Bone marrow (tissue), 2 donors: ENCODE data around the gene XRCC1.
"Not testable (repeated sequence)": the region's sequence is repeated elsewhere in the genome, so short reads cannot be mapped to it uniquely, and the experiment has no call there.

ENCODE experiments used
- DNase-seq, 2 donors: peaks; one replicate each; lab custom pipeline; 2025; lab: John Stamatoyannopoulos, UW

Gene XRCC1

DNA sequence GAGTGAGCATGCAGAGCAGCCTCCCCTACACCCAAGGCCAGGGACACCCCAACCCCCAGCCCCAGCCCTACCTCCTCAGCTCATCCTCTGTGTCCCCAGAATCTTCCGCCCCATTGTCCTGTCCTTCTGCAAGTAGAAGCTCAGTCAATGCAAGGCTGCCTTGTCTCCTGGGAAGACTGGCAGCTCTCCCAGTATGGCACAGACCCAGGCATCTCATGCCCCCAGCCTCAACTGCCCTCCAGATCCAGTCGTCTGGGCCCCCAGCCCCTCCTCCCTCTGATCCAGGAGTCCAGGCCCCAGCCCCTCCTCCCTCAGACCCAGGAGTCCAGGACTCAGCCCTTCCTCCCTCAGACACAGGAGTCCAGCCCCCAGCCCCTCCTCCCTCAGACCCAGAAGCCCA is 29.3 kb downstream of the XRCC1 start:
- DNase-seq = no peak

DNA sequence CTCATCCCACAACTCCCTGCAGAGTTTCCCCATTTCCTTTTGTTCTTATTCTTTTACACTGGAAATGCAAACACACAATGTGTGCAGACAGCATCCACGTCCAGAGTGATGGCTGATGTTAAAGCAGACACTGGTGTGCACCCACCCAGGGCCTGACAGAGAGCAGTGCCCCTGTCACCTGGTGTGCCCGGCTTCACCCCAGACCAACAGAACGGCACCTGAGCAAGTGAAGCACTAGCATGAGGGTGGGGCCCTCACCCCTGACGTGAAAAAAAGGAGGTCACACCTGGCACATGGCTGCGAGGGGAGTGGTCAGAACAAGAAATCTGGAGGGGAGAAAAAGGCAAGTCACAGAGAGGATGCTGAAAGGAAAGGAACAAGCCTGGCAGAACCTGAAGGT is 30.1 kb downstream of the XRCC1 start:
- DNase-seq = no peak

DNA sequence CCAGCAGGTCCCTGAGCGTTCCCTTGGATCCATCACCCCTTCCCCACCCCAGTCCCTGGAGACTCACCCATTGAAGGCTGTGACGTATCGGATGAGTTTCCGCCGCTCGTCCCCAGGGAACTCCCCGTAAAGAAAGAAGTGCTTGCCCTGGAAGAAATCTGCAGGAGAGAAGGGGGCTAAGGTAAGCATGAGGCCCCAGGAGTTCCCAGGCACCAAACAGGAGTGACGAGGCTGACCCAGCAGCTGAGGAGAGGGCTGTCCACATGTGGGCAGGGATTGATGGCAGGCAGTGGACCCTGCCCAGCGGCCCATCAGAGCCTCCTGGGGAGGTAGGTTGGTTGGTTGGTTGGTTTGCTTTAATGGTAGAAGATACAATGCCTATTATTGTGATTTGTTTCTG is 31.2 kb downstream of the XRCC1 start:
- DNase-seq = no peak

DNA sequence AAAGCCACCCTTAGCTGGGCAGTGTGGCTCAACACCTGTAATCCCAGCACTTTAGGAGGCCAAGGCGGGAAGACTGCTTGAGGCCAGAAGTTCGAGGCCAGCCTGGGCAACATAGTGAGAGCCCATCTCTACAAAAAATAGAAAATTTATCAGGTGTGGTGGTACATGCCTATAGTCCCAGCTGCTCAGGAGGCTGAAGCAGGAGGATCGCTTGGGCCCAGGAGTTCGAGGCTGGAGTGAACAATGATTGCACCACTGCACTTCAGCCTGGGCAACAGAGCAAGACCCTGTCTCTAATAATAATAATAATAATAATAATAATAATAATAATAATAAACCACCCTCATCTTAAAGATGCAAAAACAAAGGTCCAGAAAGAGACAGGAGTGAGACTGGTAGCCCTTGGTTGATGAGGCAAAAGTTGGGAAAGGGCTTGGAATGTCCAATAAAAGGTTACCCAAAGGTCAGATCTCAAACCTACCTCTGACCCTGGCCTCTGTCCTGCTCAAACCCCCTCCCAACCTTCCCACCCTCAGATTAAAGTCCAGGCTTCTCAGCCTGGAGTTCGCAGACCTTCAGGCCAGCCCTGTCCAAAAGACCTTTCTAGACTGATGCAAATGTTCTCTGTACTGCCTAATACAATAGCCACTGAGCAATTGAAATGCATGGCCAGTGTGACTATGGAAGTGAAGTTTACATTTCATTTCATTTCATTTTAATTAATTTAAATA is 33.2 kb downstream of the XRCC1 start:
- DNase-seq = no peak

DNA sequence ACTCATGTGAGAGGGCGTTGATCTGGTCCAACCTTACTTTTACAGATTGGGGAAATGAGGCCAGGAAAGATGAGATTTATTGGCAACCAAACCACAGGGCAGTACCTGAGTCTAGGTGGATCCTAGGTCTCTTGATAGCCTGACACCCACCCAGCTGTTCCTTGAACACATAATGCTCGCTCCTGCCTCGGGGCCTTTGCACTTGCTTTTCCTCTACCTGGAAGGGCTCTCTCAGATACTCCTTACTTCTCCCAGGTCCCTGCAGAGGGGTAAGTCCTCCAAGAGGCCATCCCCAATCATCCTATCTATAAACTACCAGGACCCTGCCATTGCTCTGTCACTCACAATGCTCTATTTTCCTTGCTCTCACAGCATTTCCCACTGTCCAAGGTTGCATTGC is 34.9 kb downstream of the XRCC1 start:
- no peak for DNase-seq

DNA sequence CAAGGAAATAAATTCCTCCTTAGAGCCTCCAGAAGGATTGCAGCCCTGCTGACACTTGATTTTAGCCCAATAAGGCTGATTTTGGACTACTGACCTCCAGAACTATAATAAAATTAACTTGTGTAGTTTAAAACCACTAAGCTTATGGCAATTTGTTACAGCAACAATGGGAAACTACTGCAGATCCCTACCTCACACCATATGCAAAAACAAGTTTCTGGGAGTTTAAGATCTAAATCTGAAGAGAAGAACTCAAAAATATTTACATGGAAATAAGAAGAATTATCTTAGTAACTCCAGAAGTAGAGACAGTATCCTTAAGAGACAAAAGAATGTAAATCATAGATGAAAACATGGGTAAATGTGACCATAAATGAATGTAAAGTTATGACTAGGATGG is 36.4 kb downstream of the XRCC1 start:
- no peak for DNase-seq

DNA sequence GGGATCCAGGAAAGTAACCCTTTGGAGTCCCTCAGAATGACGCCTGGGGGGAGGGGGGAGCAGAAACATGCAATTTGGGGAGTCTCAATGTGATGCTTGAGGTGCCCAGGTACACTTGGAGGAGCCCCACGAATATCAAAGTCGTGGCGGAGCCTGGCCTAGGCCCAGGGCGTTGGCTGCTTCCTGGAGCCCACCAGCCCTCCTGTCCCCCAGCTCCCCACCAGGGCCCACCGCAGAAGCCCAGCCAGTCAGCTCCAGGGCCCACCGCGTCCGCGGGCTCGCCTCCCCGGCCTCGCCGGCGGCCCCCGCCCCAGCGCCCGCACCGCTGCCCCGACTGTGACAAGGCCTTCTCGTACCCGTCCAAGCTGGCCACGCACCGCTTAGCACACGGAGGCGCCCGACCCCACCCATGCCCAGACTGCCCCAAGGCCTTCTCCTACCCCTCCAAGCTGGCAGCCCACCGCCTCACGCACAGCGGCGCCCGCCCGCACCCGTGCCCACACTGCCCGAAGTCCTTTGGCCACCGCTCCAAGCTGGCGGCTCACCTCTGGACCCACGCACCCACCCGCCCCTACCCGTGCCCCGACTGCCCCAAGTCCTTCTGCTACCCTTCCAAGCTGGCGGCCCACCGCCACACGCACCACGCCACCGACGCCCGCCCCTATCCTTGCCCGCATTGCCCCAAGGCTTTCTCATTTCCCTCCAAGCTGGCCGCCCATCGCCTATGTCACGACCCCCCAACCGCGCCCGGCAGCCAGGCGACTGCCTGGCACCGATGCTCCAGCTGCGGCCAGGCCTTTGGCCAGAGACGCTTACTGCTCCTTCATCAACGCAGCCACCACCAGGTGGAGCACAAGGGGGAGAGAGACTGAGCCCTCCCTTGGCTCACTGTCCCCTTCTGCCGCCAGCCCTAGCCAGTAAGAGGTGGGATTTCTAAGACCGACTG is 40.2 kb downstream of the XRCC1 start:
- no peak for DNase-seq

DNA sequence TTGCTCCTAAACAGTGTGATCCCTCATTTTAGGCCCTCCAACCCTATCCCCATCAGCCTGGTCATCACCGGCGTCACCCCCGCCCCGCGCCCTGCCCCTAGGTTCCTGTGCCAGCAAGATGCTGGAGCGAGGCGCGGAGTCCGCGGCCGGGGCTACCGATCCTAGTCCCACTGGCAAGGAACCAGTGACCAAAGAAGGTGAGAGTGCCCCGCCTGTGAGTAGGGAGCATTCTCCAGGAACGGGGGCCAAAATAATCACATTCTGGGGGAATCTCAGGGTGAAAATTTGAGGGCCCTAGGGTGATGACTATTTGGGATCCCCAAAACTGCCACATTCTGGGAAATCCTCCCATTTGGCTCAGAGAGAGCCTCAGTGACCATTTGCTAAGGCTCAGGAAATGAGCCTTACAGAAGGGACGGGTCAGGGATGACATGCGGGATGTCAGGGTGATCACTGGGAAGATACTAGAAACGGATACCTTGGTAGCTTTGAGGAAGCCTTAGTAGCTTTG is 41.0 kb downstream of the XRCC1 start:
- no peak for DNase-seq

DNA sequence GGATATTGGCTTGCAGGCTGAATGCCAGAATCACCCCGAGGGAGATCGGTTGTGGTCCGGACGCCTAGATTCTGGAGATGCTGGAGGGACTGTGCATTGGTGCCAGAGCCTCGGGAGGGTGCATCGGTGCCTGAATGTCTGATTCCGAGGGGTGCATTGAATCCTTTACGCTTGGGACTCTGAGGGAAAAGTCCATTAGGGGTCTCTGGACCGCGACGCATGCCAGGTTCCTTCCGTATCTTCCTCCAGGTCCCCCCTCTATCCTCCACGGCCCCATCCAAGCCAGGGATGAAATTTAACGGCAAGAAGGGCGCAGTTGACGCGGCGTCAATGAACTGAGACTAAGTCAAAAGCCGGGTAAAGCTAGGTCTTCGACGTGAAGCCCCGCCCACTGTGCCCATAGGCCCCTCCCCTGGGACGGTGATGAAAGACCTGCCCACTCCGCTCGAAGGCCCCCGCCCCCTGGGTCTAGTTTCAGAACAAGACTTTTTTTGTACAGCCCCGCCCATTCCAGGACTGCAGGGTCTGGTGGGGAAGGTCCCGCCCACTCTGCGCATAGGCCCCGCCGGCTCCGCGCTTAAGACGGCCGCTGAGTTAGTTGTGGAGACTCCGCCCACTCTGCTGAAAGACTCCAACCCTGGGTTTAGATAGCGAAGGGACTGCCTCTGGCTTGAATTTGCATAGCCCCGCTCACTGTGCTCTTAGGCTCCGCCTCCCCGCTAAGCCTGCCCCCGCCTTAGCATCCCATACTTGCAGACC is 41.6 kb downstream of the XRCC1 start:
- peak; percentile 79 to 87 for DNase-seq

DNA sequence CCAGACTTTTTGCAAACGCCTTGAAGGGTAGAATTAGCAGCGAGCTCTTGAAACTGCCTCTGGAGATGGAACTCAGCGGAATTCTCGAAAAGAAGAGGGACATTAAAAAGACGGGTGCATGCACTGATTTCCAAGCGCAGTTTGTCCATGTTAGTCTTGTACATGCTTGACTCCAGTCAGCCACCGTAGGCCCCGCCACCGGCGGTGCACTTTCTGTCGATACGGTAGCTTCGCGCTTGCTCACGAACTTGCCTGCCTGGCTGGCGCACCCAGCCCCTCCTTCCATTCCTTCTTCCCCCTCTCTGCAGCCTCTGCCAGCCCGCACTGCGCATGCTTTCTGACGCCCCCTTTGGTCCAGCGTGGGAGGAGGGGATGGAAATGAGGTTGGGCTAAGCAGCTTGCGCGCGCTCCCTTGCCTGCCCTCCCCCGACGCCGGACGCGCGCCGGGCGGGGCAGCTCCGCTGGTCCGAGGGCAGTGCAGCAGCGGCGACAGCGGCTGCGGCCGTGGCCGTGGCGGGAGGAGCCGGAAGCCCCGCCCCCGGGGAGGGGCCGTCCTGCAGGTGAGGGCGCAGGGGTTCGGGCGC is 42.3 kb downstream of the XRCC1 start, which contains the start of gene ZNF575:
Gene ZNF575 (plus strand): TSS at position 227 of the 584 bp plus-strand sequence. CDS start 1,235 bp downstream, outside the sequence.
- peak; percentile 57 to 76 for DNase-seq

DNA sequence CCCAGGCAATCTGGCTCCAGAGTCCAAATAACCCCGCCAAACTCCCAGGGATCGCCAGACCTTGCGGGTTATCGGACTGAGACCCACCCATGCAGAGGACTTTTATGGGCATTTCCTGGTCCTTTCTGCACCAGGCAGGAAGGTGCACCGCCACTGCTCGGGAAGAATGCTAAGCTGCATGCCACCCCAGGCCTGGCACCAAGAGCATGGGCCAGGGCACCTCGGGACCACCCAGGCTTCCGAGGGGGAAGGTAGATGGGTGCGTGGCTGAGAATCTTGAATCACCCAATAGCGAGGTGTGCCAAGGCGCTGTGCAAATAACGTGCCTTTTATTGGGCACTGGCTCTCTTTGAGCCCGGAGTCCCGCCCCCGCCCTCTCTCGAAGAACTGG is 42.8 kb downstream of the XRCC1 start:
- DNase-seq = no peak

DNA sequence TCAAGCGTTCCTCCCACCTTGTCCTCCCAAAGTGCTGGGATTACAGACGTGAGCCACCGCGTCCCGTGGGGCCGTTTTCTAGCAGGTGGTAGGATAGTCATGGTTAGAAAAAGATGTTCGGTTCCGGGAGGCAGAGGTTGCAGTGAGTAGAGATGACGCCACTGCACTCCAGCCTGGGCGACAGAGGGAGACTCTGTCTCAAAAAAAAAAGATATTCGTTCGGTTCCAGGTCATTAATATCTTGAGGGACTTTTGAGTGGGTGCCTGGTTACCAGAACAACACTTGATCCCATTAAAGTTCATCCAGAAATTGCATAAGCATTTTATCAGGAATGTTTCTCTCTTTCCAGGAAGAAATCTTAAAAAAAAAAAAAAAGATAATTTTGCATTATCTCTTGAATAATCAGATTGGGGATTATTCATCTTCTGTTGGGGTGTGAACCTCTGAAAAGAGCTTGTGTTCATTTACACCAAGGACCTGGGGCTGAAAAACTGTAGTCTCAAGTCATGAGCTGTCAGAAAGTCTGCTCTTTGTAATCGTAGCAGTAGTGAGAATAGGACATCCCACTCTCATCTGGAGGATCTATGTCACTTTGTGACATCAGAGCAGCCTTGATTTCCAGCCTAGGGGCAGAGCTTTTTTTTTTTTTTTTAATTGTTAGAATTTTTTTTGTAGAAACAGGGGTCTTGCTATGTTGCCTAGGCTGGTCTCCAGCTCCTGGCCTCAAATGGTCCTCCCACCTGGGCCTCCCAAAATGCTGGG is 47.3 kb downstream of the XRCC1 start:
- no peak for DNase-seq

DNA sequence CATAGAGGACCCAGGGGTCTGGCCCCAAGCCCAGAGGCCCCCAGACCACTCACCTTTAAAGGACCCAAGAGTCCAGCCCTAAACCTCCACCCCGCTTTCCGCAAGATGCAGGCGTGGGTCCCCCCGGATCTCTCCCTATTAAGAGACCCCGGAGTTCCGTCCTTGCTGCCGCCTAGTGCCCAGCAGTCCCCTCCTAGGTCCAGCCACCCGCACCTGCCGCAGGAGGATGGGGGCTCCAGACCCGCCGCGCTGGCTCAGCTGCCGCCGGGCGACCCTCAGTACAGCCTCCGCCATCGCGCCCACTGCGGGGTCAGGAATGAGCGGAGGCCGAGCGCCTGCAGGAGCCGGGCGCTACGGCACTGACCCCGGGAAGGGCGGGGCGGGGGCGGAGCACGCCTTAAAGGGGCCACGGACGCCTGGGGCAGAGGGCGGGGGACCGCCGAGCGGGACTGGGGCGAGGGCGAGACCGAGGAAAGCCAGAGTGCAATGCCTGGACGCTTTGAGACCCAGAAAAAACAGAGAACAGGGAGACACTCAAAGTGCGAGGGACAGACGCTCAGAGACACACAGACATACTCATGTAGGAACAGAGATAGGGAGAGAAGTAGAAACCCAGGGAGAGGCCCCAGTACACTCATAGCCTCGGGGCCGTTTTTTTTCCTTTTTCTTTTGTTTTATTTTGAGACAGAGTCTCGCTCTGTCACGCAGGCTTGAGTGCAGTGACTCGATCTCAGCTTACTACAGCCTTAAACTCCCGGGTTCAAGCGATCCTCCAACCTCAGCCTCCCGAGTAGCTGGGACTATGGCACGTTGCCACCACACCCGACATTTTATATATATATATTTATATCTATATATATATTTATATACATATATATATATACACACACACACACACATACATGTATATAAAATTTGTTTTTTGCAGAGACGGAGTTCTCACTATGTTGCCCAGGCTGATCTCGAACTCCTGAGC is 48.2 kb downstream of the XRCC1 start, which contains the start of gene ETHE1:
Gene ETHE1 (minus strand): TSS at position 318 of the 976 bp plus-strand sequence. CDS start 24 bp downstream, at position 294.
- DNase-seq = peak; percentile 49 to 63

DNA sequence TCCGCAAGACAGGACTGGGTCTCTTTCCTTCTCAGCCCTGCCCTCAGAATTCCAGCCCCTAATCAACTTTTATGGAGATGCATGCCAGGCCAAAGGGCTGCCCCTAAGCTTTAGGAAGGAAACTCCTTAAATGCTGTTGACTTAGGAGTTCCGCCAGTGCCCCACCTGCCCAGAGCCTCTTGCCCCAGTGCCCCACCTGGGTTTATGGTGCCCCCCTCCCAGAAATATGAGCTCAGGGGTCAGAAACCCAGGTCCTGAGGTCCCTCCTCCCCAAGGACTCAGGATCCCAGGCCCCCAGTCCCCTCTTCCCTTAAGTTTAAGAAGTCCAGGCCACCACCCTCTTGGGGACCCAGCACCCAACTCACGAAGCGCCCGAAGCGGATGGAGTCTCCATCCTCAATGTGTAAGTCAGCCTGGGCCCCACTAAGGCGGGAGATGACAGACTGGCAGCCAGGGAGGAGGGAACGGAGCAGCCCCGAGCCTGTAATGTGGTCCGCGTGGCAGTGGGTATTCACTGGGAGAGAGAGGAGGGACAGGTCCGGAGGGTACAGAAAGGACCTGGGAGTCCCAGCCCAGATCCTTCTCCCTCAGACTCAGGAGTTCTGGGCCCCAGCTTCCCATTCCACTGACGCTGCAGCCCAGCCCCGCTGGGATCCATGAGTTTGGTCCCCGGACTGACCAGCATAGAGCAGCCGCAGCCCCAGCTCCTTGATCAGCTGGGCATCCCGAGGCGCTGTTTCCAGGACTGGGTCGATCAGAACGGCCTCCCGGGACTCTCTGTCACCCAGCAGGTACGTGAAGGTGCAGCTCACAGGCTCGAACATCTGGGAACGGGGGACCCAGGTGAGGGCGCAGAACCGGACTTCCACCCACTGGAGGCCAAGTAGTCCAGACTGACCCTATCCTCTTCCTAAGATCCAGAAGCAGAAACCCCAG is 49.2 kb downstream of the XRCC1 start:
- DNase-seq = no peak

DNA sequence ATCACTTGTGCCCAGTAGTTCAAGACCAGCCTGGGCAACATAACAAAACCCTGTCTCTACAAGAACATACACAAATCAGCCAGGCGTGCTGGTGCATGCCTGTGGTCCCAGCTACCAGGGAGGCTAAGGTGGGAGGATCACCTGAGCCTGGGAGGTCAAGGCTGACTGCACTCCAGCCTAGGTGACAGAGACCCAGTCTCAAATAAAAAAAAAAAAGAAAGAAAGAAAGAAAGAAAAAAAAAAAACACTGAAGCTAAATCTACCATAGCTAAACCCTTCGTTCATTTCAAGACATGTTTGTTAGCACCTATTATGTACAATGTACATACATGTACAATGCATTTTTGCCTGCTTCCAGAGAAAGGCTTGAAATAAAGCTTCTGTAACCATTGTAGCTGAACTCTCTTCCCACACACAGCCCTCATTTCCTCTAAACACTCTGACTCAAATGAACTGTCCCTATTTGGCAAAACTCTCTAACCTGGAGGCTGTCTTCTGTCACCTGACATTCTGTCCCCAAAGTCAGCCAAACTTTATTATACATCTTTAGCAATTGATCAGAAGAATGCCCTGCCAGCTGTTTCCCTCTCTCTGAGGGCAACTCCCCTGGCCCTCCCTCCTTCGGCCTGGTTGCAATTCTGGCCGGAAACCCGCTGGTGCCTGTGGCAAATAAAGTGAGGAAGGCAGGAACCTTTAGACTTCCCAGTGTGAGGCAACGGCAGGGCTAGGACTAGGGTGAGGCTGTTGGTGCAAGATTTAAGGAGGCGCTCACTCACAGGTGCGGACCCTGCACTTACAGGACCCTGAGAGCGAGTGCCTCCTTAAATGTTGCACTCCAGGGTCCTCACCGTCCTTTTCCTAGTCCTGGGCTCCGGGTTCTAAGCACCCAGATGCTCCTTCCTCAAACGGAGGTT is 50.1 kb downstream of the XRCC1 start:
- peak; percentile 24 to 80 for DNase-seq

DNA sequence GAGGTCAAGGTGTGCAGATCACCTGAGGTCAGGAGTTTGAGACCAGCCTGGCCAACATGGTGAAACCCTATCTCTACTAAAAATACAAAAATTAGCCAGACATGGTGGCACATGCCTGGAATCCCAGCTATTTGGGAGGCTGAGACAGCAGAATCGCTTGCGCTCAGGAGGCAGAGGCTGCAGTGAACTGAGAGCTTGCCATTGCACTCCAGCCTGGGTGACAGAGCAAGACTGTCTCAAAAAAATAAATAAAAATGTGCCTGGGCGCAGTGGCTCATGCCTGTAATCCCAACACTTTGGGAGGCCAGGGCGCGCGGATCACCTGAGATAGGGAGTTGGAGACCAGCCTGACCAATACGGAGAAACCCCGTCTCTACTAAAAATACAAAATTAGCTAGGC is 51.6 kb downstream of the XRCC1 start:
- not testable (repeated sequence) for DNase-seq

DNA sequence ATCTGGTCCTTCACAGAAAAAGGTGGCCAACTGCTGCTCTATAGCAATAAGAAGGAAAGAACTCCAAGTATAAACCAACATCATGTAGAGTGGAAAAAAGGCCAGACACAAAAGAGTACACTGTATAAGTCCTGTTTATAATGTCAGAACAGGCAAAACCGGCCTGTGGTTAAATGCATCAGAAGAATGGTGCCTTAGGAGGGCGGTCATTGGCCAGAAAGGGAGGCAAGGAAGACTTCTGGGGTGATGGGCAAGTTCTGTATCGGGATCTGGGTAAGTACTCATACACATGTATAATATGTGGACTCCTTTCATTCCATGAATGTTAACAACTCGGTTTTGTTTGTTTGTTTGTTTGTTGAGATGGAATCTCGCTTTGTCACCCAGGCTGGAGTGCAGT is 52.4 kb downstream of the XRCC1 start:
- no peak for DNase-seq
